Natural killer cell treated with Interleukin-12 subunit alpha and Interleukin-12 subunit beta and Interleukin-15 and Interleukin-18, amount 100 ng/mL, for 72 hours (primary cell): ENCODE measurements around the gene GBGT1. TPM values are rescaled to one million over a fixed set of nuclear protein-coding genes. Genes with fewer than 3 reads are reported as not detected.
"Not testable (repeated sequence)": the region's sequence is repeated elsewhere in the genome, so short reads cannot be mapped to it uniquely, and the experiment has no call there.

Experiments
- ATAC-seq, 2 donors: fragments of 150-1000 bp; cut with Tn5 transposase in 1 of 2; sonication (Bioruptor Pico), chemical (Tn5 transposase) in 1 of 2; 2 replicates each; pipeline ENCODE4 v1.10.0; 2021
- DNase-seq: peaks from one replicate; pipeline ENCODE4 v3.0.0; 2022; ENCODE audit warnings: low spot score
- H3K27ac Mint-ChIP-seq, 2 donors: 1 replicate in 1 of 2; 2 replicates in 1 of 2; pipeline ENCODE4 v1.8.0; 2022; ENCODE audit warnings: mixed read lengths in 2 of 2, mild to moderate bottlenecking in 1 of 2, moderate library complexity in 1 of 2
- H3K27me3 Mint-ChIP-seq, 2 donors: 1 replicate in 1 of 2; 2 replicates in 1 of 2; pipeline ENCODE4 v1.8.0; 2022; ENCODE audit warnings: mixed read lengths in 2 of 2
- H3K36me3 Mint-ChIP-seq: one replicate; pipeline ENCODE4 v1.8.0; 2022; ENCODE audit warnings: mixed read lengths
- H3K4me1 Mint-ChIP-seq, 2 donors: 1 replicate in 1 of 2; 2 replicates in 1 of 2; pipeline ENCODE4 v1.8.0; 2022; ENCODE audit warnings: low read depth in 2 of 2, mixed read lengths in 2 of 2, mild to moderate bottlenecking in 1 of 2
- H3K4me3 Mint-ChIP-seq: one replicate; pipeline ENCODE4 v1.8.0; 2022; ENCODE audit warnings: mixed read lengths
- H3K9me3 Mint-ChIP-seq: 2 replicates; pipeline ENCODE4 v1.8.0; 2022; ENCODE audit warnings: mixed read lengths
- total RNA-seq, 2 donors: library from RNA; stranded (reverse); gene quantifications; one replicate each; pipeline ENCODE4 v1.2.3, GENCODE V29; 2022

GBGT1 gene
- total RNA-seq, 2 donors from 2014 or later = 4.1 to 7.2 TPM

GRCh38 chr9:133186736-133187135 lies 23.0 kb upstream of the GBGT1 start:
- ATAC-seq = no peak
- peaks cover 21 to 23% of the 10 kb centered on the region in 2 donors for H3K27me3 Mint-ChIP-seq
- no peaks in the 10 kb centered on the region for H3K9me3 Mint-ChIP-seq

GRCh38 chr9:133184971-133185370 lies 21.3 kb upstream of the GBGT1 start:
- H3K27me3 Mint-ChIP-seq = peaks cover 21 to 23% of the 10 kb centered on the region in 2 donors
- DNase-seq (peak; percentile 82), ATAC-seq (peak; percentile 79 to 88)
- H3K9me3 Mint-ChIP-seq = no peaks in the 10 kb centered on the region
- H3K4me1 Mint-ChIP-seq = peaks cover 18 to 24% of the 10 kb centered on the region in 2 donors
- peak overlapping the region; percentile 70 for H3K4me3 Mint-ChIP-seq
- peak overlapping the region; percentile 6 to 55 for H3K27ac Mint-ChIP-seq
- no peaks in the 10 kb centered on the region for H3K36me3 Mint-ChIP-seq

More at GRCh38 chr9:133186736-133187135, 23.0 kb upstream of the GBGT1 start:
- Mint-ChIP-seq H3K27ac (no peak overlapping the region), H3K4me3 (no peak overlapping the region), H3K4me1 (peaks cover 18 to 24% of the 10 kb centered on the region in 2 donors), H3K36me3 (no peaks in the 10 kb centered on the region)
- DNase-seq = no peak

- Mint-ChIP-seq H3K27ac (no peak overlapping the region), H3K4me1 (peaks cover 15 to 24% of the 10 kb centered on the region in 2 donors), H3K4me3 (no peak overlapping the region), H3K27me3 (peaks cover 15 to 16% of the 10 kb centered on the region in 2 donors), H3K36me3 (no peaks in the 10 kb centered on the region), H3K9me3 (no peaks in the 10 kb centered on the region)
- no peak for ATAC-seq
- no peak for DNase-seq
Measured at GRCh38 chr9:133182151-133182550, 18.4 kb upstream of the GBGT1 start.

GRCh38 chr9:133181561-133181960 lies 17.8 kb upstream of the GBGT1 start:
- no peak for ATAC-seq
- Mint-ChIP-seq H3K9me3 (no peaks in the 10 kb centered on the region), H3K4me1 (peaks cover 15 to 24% of the 10 kb centered on the region in 2 donors), H3K4me3 (no peak overlapping the region), H3K27ac (no peak overlapping the region), H3K27me3 (peaks cover 14 to 15% of the 10 kb centered on the region in 2 donors), H3K36me3 (no peaks in the 10 kb centered on the region)
- no peak for DNase-seq

- no peaks in the 10 kb centered on the region for H3K36me3 Mint-ChIP-seq
- ATAC-seq (no peak), DNase-seq (no peak)
- H3K27ac Mint-ChIP-seq = no peak overlapping the region
- no peaks in the 10 kb centered on the region for H3K9me3 Mint-ChIP-seq
- peaks cover 14 to 15% of the 10 kb centered on the region in 2 donors for H3K27me3 Mint-ChIP-seq
- no peak overlapping the region for H3K4me3 Mint-ChIP-seq
- H3K4me1 Mint-ChIP-seq = peaks cover 12 to 20% of the 10 kb centered on the region in 2 donors
Measured at GRCh38 chr9:133180953-133181352, 17.2 kb upstream of the GBGT1 start.

GRCh38 chr9:133173056-133173455 lies 9.3 kb upstream of the GBGT1 start:
- no peak overlapping the region for H3K4me3 Mint-ChIP-seq
- DNase-seq = no peak
- H3K4me1 Mint-ChIP-seq = no peaks in the 10 kb centered on the region
- ATAC-seq = no peak
- H3K36me3 Mint-ChIP-seq = no peaks in the 10 kb centered on the region
- no peak overlapping the region for H3K27ac Mint-ChIP-seq
- H3K9me3 Mint-ChIP-seq = no peaks in the 10 kb centered on the region
- peaks cover 9 to 12% of the 10 kb centered on the region in 2 donors for H3K27me3 Mint-ChIP-seq

- DNase-seq (no peak), ATAC-seq (peak; percentile 20 to 22)
- Mint-ChIP-seq H3K27me3 (peaks cover 9 to 12% of the 10 kb centered on the region in 2 donors), H3K27ac (no peak overlapping the region), H3K4me1 (no peaks in the 10 kb centered on the region), H3K4me3 (no peak overlapping the region), H3K36me3 (no peaks in the 10 kb centered on the region), H3K9me3 (no peaks in the 10 kb centered on the region)
Measured at GRCh38 chr9:133171161-133171961, 7.6 kb upstream of the GBGT1 start.

GRCh38 chr9:133170716-133171115 lies 7.0 kb upstream of the GBGT1 start:
- no peaks in the 10 kb centered on the region for H3K9me3 Mint-ChIP-seq
- no peak for ATAC-seq
- peaks cover 6 to 12% of the 10 kb centered on the region in 2 donors for H3K27me3 Mint-ChIP-seq
- H3K27ac Mint-ChIP-seq = no peak overlapping the region
- no peaks in the 10 kb centered on the region for H3K36me3 Mint-ChIP-seq
- no peak for DNase-seq
- H3K4me1 Mint-ChIP-seq = no peaks in the 10 kb centered on the region
- no peak overlapping the region for H3K4me3 Mint-ChIP-seq

GRCh38 chr9:133169687-133170086 lies 6.0 kb upstream of the GBGT1 start:
- H3K27me3 Mint-ChIP-seq, H3K4me1 Mint-ChIP-seq, ATAC-seq, H3K27ac Mint-ChIP-seq, DNase-seq, H3K4me3 Mint-ChIP-seq, H3K9me3 Mint-ChIP-seq, H3K36me3 Mint-ChIP-seq: not testable (repeated sequence)

- H3K4me3 Mint-ChIP-seq = no peak overlapping the region
- peaks cover 4 to 5% of the 10 kb centered on the region in 2 donors for H3K27me3 Mint-ChIP-seq
- ATAC-seq (no peak), DNase-seq (no peak)
- no peaks in the 10 kb centered on the region for H3K4me1 Mint-ChIP-seq
- H3K36me3 Mint-ChIP-seq = no peaks in the 10 kb centered on the region
- H3K9me3 Mint-ChIP-seq = no peaks in the 10 kb centered on the region
- H3K27ac Mint-ChIP-seq = no peak overlapping the region
Measured at GRCh38 chr9:133169102-133169501, 5.4 kb upstream of the GBGT1 start.

GRCh38 chr9:133168432-133168831 lies 4.7 kb upstream of the GBGT1 start:
- H3K27me3 Mint-ChIP-seq = peaks cover 4 to 5% of the 10 kb centered on the region in 2 donors

GRCh38 chr9:133167769-133168168 lies 4.1 kb upstream of the GBGT1 start:
- no peak for ATAC-seq
- no peaks in the 10 kb centered on the region for H3K9me3 Mint-ChIP-seq
- H3K36me3 Mint-ChIP-seq = no peaks in the 10 kb centered on the region
- no peak overlapping the region for H3K4me3 Mint-ChIP-seq
- no peak for DNase-seq
- H3K4me1 Mint-ChIP-seq = no peaks in the 10 kb centered on the region
- H3K27ac Mint-ChIP-seq = no peak overlapping the region
- H3K27me3 Mint-ChIP-seq = peaks cover 4 to 5% of the 10 kb centered on the region in 2 donors

More at GRCh38 chr9:133168432-133168831, 4.7 kb upstream of the GBGT1 start:
- no peak for ATAC-seq
- no peak for DNase-seq
- no peaks in the 10 kb centered on the region for H3K9me3 Mint-ChIP-seq
- H3K4me1 Mint-ChIP-seq = no peaks in the 10 kb centered on the region
- H3K4me3 Mint-ChIP-seq = no peak overlapping the region
- H3K36me3 Mint-ChIP-seq = no peaks in the 10 kb centered on the region
- peak overlapping the region in 1 of 2 donors; percentile 56 for H3K27ac Mint-ChIP-seq

- Mint-ChIP-seq H3K4me3 (no peak overlapping the region), H3K27ac (no peak overlapping the region), H3K4me1 (no peaks in the 10 kb centered on the region), H3K36me3 (no peaks in the 10 kb centered on the region), H3K27me3 (peaks cover 4 to 5% of the 10 kb centered on the region in 2 donors), H3K9me3 (no peaks in the 10 kb centered on the region)
- no peak for DNase-seq
- no peak for ATAC-seq
Measured at GRCh38 chr9:133167096-133167730, 3.5 kb upstream of the GBGT1 start.

GRCh38 chr9:133166392-133166791 lies 2.7 kb upstream of the GBGT1 start:
- peaks cover 4 to 6% of the 10 kb centered on the region in 2 donors for H3K27me3 Mint-ChIP-seq
- H3K36me3 Mint-ChIP-seq = no peaks in the 10 kb centered on the region
- H3K4me3 Mint-ChIP-seq = no peak overlapping the region
- ATAC-seq (no peak), DNase-seq (no peak)
- H3K27ac Mint-ChIP-seq = no peak overlapping the region
- no peaks in the 10 kb centered on the region for H3K9me3 Mint-ChIP-seq
- H3K4me1 Mint-ChIP-seq = peaks cover 0 to 5% of the 10 kb centered on the region in 2 donors
